ENCODE measurements around the gene HAO1. TPM values are rescaled to one million over a fixed set of nuclear protein-coding genes. Genes with fewer than 3 reads are reported as not detected.

Gene HAO1
- total and polyA plus RNA-seq, 8 donors, result 0.16 to 0.54 (median 0.24) TPM; not detected in 4

DNA sequence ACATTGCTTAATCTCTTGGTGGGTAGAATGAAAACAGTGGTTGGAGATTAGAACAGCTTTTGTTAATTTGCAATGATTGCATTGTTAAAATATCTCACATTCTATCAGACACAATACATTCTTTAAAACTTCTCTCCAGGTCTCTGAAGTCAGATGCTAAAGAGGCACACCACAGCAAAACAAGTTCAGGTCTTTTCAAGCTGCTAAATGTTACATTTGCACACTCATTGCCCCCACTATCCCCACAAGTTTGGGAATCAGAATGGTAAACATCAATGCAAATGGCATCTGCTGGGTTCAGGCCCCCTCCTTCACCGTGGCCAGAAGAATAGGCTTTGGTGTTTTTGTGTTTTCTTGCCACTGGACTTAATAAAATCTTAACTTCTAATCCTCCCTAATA lies 10.1 kb upstream of the HAO1 start:
- no peak for DNase-seq
- intact Hi-C loops (cut with DNase I), result no loop called here
- 73 to 82% methylated on average over 1 of the region's 1 CpG for WGBS, 2 donors
- no peak for ATAC-seq
- H3K9me3 ChIP-seq, result no peaks in the 10 kb centered on the region
- H3K4me1 ChIP-seq, result no peaks in the 10 kb centered on the region
- H3K4me3 ChIP-seq, result no peak overlapping the region
- H3K27me3 ChIP-seq, result no peaks in the 10 kb centered on the region
- no peak for FAIRE-seq
- no peak overlapping the region for H3K27ac ChIP-seq
- TF ChIP-seq, protein P1, sequence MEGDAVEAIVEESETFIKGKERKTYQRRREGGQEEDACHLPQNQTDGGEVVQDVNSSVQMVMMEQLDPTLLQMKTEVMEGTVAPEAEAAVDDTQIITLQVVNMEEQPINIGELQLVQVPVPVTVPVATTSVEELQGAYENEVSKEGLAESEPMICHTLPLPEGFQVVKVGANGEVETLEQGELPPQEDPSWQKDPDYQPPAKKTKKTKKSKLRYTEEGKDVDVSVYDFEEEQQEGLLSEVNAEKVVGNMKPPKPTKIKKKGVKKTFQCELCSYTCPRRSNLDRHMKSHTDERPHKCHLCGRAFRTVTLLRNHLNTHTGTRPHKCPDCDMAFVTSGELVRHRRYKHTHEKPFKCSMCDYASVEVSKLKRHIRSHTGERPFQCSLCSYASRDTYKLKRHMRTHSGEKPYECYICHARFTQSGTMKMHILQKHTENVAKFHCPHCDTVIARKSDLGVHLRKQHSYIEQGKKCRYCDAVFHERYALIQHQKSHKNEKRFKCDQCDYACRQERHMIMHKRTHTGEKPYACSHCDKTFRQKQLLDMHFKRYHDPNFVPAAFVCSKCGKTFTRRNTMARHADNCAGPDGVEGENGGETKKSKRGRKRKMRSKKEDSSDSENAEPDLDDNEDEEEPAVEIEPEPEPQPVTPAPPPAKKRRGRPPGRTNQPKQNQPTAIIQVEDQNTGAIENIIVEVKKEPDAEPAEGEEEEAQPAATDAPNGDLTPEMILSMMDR (IDR thresholded peaks at IDR 0.05), result no peak
- H3K36me3 ChIP-seq, result no peaks in the 10 kb centered on the region

DNA sequence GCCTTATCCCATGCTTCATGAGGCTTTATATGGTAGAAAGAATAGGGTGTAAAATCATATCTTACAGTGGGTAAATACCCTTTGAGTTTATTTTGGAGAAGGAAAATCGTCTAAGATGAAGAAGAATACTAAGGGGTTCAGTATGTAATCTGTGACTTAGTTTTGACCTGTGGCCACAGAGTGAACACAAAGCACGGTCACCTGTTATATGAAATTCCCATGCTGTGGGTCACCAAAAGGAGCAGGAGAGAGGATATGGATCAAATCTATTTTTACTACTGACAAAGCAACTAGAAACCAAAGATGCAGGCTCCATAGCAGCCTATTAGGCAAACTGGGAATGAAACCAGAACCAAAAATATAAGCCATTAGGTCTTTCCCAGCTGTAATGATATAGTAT lies 3.6 kb upstream of the HAO1 start:
- H3K27me3 ChIP-seq, result no peaks in the 10 kb centered on the region
- no peak overlapping the region for H3K4me3 ChIP-seq
- peaks cover 0 to 12% (median 12%) of the 10 kb centered on the region in 3 donors for H3K4me1 ChIP-seq
- FAIRE-seq (no peak), DNase-seq (no peak), ATAC-seq (no peak)
- H3K36me3 ChIP-seq, result no peaks in the 10 kb centered on the region
- 20 to 21% methylated on average over 2 of the region's 2 CpGs for WGBS, 2 donors
- H3K27ac ChIP-seq, result no peak overlapping the region
- no peaks in the 10 kb centered on the region for H3K9me3 ChIP-seq
- intact Hi-C loops (cut with DNase I), result no loop called here
- TF ChIP-seq, protein P1 (IDR thresholded peaks at IDR 0.05), result no peak

DNA sequence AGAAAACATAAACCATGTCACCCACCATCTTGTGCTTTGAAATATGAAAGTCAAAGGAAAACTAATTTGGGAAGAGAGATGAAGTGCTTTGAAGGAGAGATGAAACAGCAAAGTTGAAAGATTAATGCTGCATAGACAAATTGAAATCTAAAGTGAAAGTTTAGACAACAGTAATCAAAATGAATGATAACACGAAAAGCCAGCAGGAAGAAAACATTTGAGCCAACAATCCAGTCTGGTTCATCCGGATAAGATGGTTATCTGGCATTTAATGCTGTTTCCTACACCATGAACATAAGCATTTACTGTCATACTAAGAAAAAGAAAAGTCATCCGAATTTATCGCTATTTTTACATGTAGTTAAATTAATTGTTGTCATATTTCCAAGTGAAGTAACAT lies 595 bp downstream of the HAO1 start:
- intact Hi-C loops (cut with DNase I), result no loop called here
- FAIRE-seq (no peak), ATAC-seq (no peak), DNase-seq (no peak)
- H3K4me1 ChIP-seq, result peaks cover 0 to 12% (median 12%) of the 10 kb centered on the region in 3 donors
- no peaks in the 10 kb centered on the region for H3K27me3 ChIP-seq
- TF ChIP-seq, protein P1 (IDR thresholded peaks at IDR 0.05), result no peak
- H3K27ac ChIP-seq, result no peak overlapping the region
- H3K4me3 ChIP-seq, result no peak overlapping the region
- WGBS, 2 donors, result 55 to 61% methylated on average over 4 of the region's 4 CpGs
- H3K36me3 ChIP-seq, result no peaks in the 10 kb centered on the region
- H3K9me3 ChIP-seq, result no peaks in the 10 kb centered on the region

DNA sequence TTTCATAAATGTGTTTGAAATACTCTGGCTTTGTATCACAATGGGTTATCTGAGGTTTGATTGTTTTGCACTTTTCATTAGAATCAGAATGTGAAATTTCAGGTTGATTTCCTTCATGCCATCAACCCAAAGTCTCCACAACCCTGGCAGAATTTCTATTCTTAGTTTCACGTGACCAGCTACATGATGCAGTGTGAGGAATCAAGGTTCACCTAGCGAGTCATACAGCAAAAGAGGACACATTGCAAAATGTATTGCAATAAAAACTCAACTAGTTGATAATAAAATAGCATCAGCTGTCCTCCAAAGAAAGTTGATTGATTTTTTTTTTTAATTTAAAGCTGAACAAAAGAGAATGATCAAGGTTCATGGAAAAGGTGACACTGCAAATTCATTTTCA lies 2.2 kb downstream of the HAO1 start:
- no peaks in the 10 kb centered on the region for H3K36me3 ChIP-seq
- H3K4me1 ChIP-seq, result peaks cover 0 to 12% (median 12%) of the 10 kb centered on the region in 3 donors
- H3K4me3 ChIP-seq, result no peak overlapping the region
- TF ChIP-seq, protein P1 (IDR thresholded peaks at IDR 0.05), result no peak
- no peak overlapping the region for H3K27ac ChIP-seq
- WGBS, 2 donors, result 87 to 88% methylated on average over 2 of the region's 2 CpGs
- ATAC-seq, result no peak
- no peaks in the 10 kb centered on the region for H3K9me3 ChIP-seq
- no peaks in the 10 kb centered on the region for H3K27me3 ChIP-seq
- no peak for DNase-seq
- FAIRE-seq, result no peak
- intact Hi-C loops (cut with DNase I), result no loop called here

DNA sequence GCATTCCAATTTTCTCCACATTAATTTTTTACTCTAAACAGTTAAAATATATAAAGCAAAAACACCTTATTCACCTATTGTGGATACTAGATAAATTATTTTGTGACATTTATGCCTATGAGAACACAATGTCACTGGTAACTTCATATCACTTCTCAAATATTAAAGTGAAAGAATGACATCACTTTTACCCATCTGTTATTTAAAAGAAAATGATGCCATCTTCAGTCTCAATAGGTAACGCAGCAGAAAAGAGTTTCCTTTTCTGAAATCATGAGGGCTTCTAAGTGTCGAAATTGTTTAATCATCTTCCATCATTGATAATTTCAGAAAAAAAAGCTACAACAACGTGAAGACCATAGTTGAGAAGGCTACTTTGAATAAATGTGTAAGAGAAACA lies 2.9 kb downstream of the HAO1 start:
- no peak for FAIRE-seq
- intact Hi-C loops (cut with DNase I), result no loop called here
- no peak overlapping the region for H3K27ac ChIP-seq
- 81 to 87% methylated on average over 3 of the region's 3 CpGs for WGBS, 2 donors
- TF ChIP-seq, protein P1 (IDR thresholded peaks at IDR 0.05), result no peak
- no peak for DNase-seq
- no peaks in the 10 kb centered on the region for H3K9me3 ChIP-seq
- H3K4me1 ChIP-seq, result peaks cover 0 to 12% (median 12%) of the 10 kb centered on the region in 3 donors
- H3K27me3 ChIP-seq, result no peaks in the 10 kb centered on the region
- no peaks in the 10 kb centered on the region for H3K36me3 ChIP-seq
- ATAC-seq, result no peak
- H3K4me3 ChIP-seq, result no peak overlapping the region
